A549 (cell line): ENCODE results near the gene KCNK15. TPM values are rescaled to one million over a fixed set of nuclear protein-coding genes. Genes with fewer than 3 reads are reported as not detected.

Experiments used
- ATAC-seq, 2 experiments: fragments of 200-7000 bp in 1 of 2; fragments of >200 bp in 1 of 2; cut with Nextera tagmentation in 1 of 2; cut with Tn5 transposase in 1 of 2; 3 replicates each; pipeline versions ENCODE4 v1.8.0 to v1.9.1; 2018 to 2020; ENCODE audit warnings: mild to moderate bottlenecking in 1 of 2, moderate library complexity in 1 of 2
- CTCF ChIA-PET: fragments of 300-600 bp; sonication (Branson Sonifier 250); formaldehyde crosslinking; extraction: SDS; loops from one replicate; lab custom pipeline; 2021; ENCODE audit warnings: antibody characterized with exemption, inconsistent platforms; lab: Yijun Ruan, JAX
- POLR2A ChIA-PET: fragments of 350-600 bp; formaldehyde crosslinking; extraction: SDS; loops from one replicate; lab custom pipeline; 2021; ENCODE audit warnings: antibody characterized with exemption, inconsistent platforms; lab: Yijun Ruan, JAX
- DNase-seq, 2 experiments: peaks; one replicate each; pipeline versions ENCODE4 v3.0.0 to v3.0.0-alpha.2; 2011 to 2016; ENCODE audit warnings: low read depth in 1 of 2, low spot score in 1 of 2
- FAIRE-seq: peaks from 2 replicates; lab custom pipeline; 2011; peaks lifted over from hg19 to GRCh38; lab: Jason Lieb, UNC
- H3K27ac ChIP-seq, 2 experiments: fragments of >200 bp; sonication (Bioruptor Twin); formaldehyde crosslinking; 3 replicates each; pipeline ENCODE4 v1.5.1; 2016 to 2017
- H3K4me1 ChIP-seq: fragments of >200 bp; sonication (Bioruptor Twin); formaldehyde crosslinking; 3 replicates; pipeline ENCODE4 v1.6.1; 2016
- H3K4me2 ChIP-seq: fragments of >200 bp; sonication (Bioruptor Twin); formaldehyde crosslinking; 3 replicates; pipeline ENCODE4 v1.6.1; 2016
- H3K4me3 ChIP-seq: fragments of >200 bp; sonication (Bioruptor Twin); formaldehyde crosslinking; 3 replicates; pipeline ENCODE4 v1.5.1; 2016
- H3K9me3 ChIP-seq: fragments of >200 bp; sonication (Bioruptor Twin); formaldehyde crosslinking; 3 replicates; pipeline ENCODE4 v1.6.1; 2016
- BCL3 ChIP-seq: fragments of >200 bp; sonication (Bioruptor Twin); formaldehyde crosslinking; IDR thresholded peaks from 3 replicates; pipeline ENCODE4 v1.6.1; 2016
- BHLHE40 ChIP-seq: IDR thresholded peaks from 2 replicates; pipeline ENCODE4 v1.6.1; 2012; ENCODE audit warnings: low read depth, low read length, inconsistent platforms
- CBX8 ChIP-seq: fragments of 200-600 bp; sonication (generic); IDR thresholded peaks from 2 replicates; pipeline ENCODE4 v1.6.1; 2016
- E2F6 ChIP-seq: IDR thresholded peaks from 2 replicates; pipeline ENCODE4 v1.6.1; 2012; ENCODE audit warnings: low read depth, borderline replicate concordance
- EHF ChIP-seq: fragments of 250-450 bp; sonication (Bioruptor Pico); IDR thresholded peaks from 2 replicates; pipeline ENCODE4 v1.5.0; 2020; ENCODE audit warnings: mild to moderate bottlenecking
- ESRRA ChIP-seq: fragments of 150-350 bp; IDR thresholded peaks from 2 replicates; pipeline ENCODE4 v1.6.1; 2014; ENCODE audit warnings: mild to moderate bottlenecking, low read length, borderline replicate concordance
- FOSL2 ChIP-seq, 2 experiments: fragments of 450-650 bp in 1 of 2; fragments of >200 bp in 1 of 2; sonication (Bioruptor Twin) in 1 of 2; formaldehyde crosslinking; IDR thresholded peaks; 2 replicates each; pipeline versions ENCODE4 v1.5.0 to v1.6.1; 2016 to 2020; ENCODE audit warnings: mild to moderate bottlenecking in 1 of 2, moderate library complexity in 1 of 2
- GATA3 ChIP-seq: IDR thresholded peaks from 2 replicates; pipeline ENCODE4 v1.6.1; 2012; ENCODE audit warnings: borderline replicate concordance
- HDAC2 ChIP-seq: fragments of 200-600 bp; sonication (generic); IDR thresholded peaks from 2 replicates; pipeline ENCODE4 v1.6.1; 2016
- HMGXB4 ChIP-seq: fragments of 250-450 bp; sonication (Bioruptor Pico); IDR thresholded peaks from 2 replicates; pipeline ENCODE4 v1.5.0; 2021; ENCODE audit warnings: mild to moderate bottlenecking, moderate library complexity, borderline replicate concordance
- HOXA7 ChIP-seq: fragments of 250-450 bp; sonication (Bioruptor Pico); IDR thresholded peaks from 2 replicates; pipeline ENCODE4 v1.5.0; 2020; ENCODE audit warnings: mild to moderate bottlenecking, moderate library complexity
- JUN ChIP-seq, 2 experiments: fragments of >200 bp; sonication (Bioruptor Twin); formaldehyde crosslinking; IDR thresholded peaks; 2 replicates in 1 of 2; 3 replicates in 1 of 2; pipeline ENCODE4 v1.6.1; 2016 to 2017
- KDM1A ChIP-seq: fragments of 200-600 bp; sonication (generic); IDR thresholded peaks from 2 replicates; pipeline ENCODE4 v1.6.1; 2016; ENCODE audit warnings: low read depth, mild to moderate bottlenecking
- KDM5A ChIP-seq: fragments of 200-600 bp; sonication (generic); IDR thresholded peaks from 2 replicates; pipeline ENCODE4 v1.6.1; 2016; ENCODE audit warnings: antibody characterized with exemption, mild to moderate bottlenecking
- MAZ ChIP-seq: fragments of 150-350 bp; IDR thresholded peaks from 2 replicates; pipeline ENCODE4 v1.6.1; 2014; ENCODE audit warnings: antibody characterized with exemption, low read depth, low read length, borderline replicate concordance
- NPAS2 ChIP-seq: fragments of 250-450 bp; sonication (Bioruptor Pico); IDR thresholded peaks from 2 replicates; pipeline ENCODE4 v1.8.0; 2022; ENCODE audit warnings: mild to moderate bottlenecking, moderate library complexity, borderline replicate concordance
- PBX3 ChIP-seq: IDR thresholded peaks from 2 replicates; pipeline ENCODE4 v1.6.1; 2012
- POLR2AphosphoS2 ChIP-seq: conservative IDR thresholded peaks from 2 replicates; pipeline ENCODE4 v1.6.1; 2012; ENCODE audit warnings: low read length, improper control_type of control experiment, inconsistent platforms
- REST ChIP-seq: fragments of 200-600 bp; sonication (generic); IDR thresholded peaks from 2 replicates; pipeline ENCODE4 v1.6.1; 2016; ENCODE audit warnings: antibody characterized with exemption, mild to moderate bottlenecking, moderate library complexity
- SREBF2 ChIP-seq: fragments of 450-650 bp; IDR thresholded peaks from 2 replicates; pipeline ENCODE4 v1.6.1; 2014; ENCODE audit warnings: mild to moderate bottlenecking, moderate library complexity
- TFCP2L1 ChIP-seq: fragments of 250-450 bp; sonication (Bioruptor Pico); IDR thresholded peaks from 2 replicates; pipeline ENCODE4 v1.5.0; 2021; ENCODE audit warnings: mild to moderate bottlenecking
- ZC3H11A ChIP-seq: fragments of 450-650 bp; IDR thresholded peaks from 2 replicates; pipeline ENCODE4 v1.6.1; 2014; ENCODE audit warnings: antibody characterized with exemption, mild to moderate bottlenecking
- ZNF302 ChIP-seq: fragments of 250-450 bp; sonication (Bioruptor Pico); IDR thresholded peaks from 2 replicates; pipeline ENCODE4 v1.9.0; 2021; ENCODE audit warnings: inconsistent platforms, mild to moderate bottlenecking, moderate library complexity
- ZSCAN20 ChIP-seq: fragments of 250-450 bp; sonication (Bioruptor Pico); IDR thresholded peaks from 2 replicates; pipeline ENCODE4 v1.8.0; 2022; ENCODE audit warnings: mild to moderate bottlenecking, moderate library complexity
- WGBS: methylation state at CpG from one replicate; pipeline ENCODE4 v1.1.6; 2017; ENCODE audit errors: missing lambda C conversion rate; 5-methylcytosine and 5-hydroxymethylcytosine counted together
- polyA plus RNA-seq, 4 experiments: library from polyadenylated mRNA; depleted of rRNA in 3 of 4; stranded (reverse); fragments of >200 nt; fragmentation: RNase III in 1 of 4; extraction: RNeasy Plus Mini Kit Qiagen cat#74134 plus additional on column Dnase treatment in 1 of 4; gene quantifications; 2 replicates in 3 of 4; 3 replicates in 1 of 4; pipeline ENCODE4 v1.2.3, GENCODE V29; 2011 to 2017

The KCNK15 gene
- polyA plus RNA-seq, 2 of the 4 experiments (the other 2 are of a cell fraction) = 0.43 to 0.49 TPM

- TF ChIP-seq REST (no peak), KDM5A (no peak), BHLHE40 (no peak), FOSL2 (IDR thresholded peaks at IDR 0.05) (peak; percentile 75), FOSL2 (CRISPR knock-in tag; IDR thresholded peaks at IDR 0.05) (peak; percentile 89), ESRRA (no peak), E2F6 (no peak), EHF (CRISPR knock-in tag) (no peak)
Observed at GRCh38 chr20:44730441-44730840, 15.2 kb upstream of the KCNK15 start (continued).

- H3K27ac ChIP-seq = peak overlapping the region; percentile 96 to 98
- FAIRE-seq = no peak
- no peak for TF ChIP-seq CBX8
- no peak for TF ChIP-seq POLR2AphosphoS2
- no peak for TF ChIP-seq GATA3
- no peak for TF ChIP-seq JUN (IDR thresholded peaks at IDR 0.05)
- no peak for TF ChIP-seq MAZ
- TF ChIP-seq ZNF302 (CRISPR knock-in tag) = no peak
- no peak for TF ChIP-seq PBX3
- TF ChIP-seq EHF (CRISPR knock-in tag) = no peak
- TF ChIP-seq BCL3 = no peak
- no peak for TF ChIP-seq NPAS2 (CRISPR knock-in tag)
- no peak for TF ChIP-seq HMGXB4
- no peak for TF ChIP-seq KDM1A
- no peak for TF ChIP-seq REST
- TF ChIP-seq HOXA7 (CRISPR knock-in tag) = no peak
- no peak for TF ChIP-seq ESRRA
- no peak for TF ChIP-seq SREBF2
- no peak for TF ChIP-seq HDAC2
- TF ChIP-seq TFCP2L1 = no peak
- TF ChIP-seq ZSCAN20 (CRISPR knock-in tag) = no peak
- TF ChIP-seq ZC3H11A = no peak
- TF ChIP-seq, all 56 proteins: peak for 0
- no peak overlapping the region for H3K4me3 ChIP-seq
- 53% methylated on average over 8 of the region's 8 CpGs for WGBS
- peaks cover 82% of the 10 kb centered on the region for H3K4me1 ChIP-seq
- H3K4me2 ChIP-seq = peak overlapping the region; percentile 47
- POLR2A ChIA-PET = interaction anchor here (0.6 to 1.2 kb wide), 3 partner anchors 11 to 48 kb away, joined by 3 to 4 read pairs (median 3); no protein-coding TSS in a partner anchor
- ATAC-seq (no peak), DNase-seq (no peak)
- H3K9me3 ChIP-seq = no peaks in the 10 kb centered on the region
- CTCF ChIA-PET = interaction anchor here (0.7 to 21.9 kb wide), 16 partner anchors 11 to 518 kb away, joined by 3 to 525 read pairs (median 6); partner anchors contain the start of gene CCN5
Observed at GRCh38 chr20:44731657-44732056, 14.0 kb upstream of the KCNK15 start.
